Parathyroid adenoma (tissue), 2 donors: Measurements from ENCODE around the gene CNTNAP2.

Experiments
- H2AFZ ChIP-seq: fragments of 300-600 bp; sonication (generic); one replicate; pipeline ENCODE4 v1.7.0; 2017; ENCODE audit warnings: antibody characterized with exemption, mild to moderate bottlenecking
- H3K27ac ChIP-seq: fragments of 300-600 bp; sonication (generic); one replicate; pipeline ENCODE4 v1.7.0; 2017
- H3K27me3 ChIP-seq: fragments of 300-600 bp; sonication (generic); one replicate; pipeline ENCODE4 v1.7.0; 2017; ENCODE audit warnings: low read length; ENCODE audit not compliant: control insufficient read depth, insufficient read depth
- H3K36me3 ChIP-seq: fragments of 300-600 bp; sonication (generic); one replicate; pipeline ENCODE4 v1.7.0; 2017; ENCODE audit warnings: low read length; ENCODE audit not compliant: control insufficient read depth, insufficient read depth
- H3K4me1 ChIP-seq: fragments of 300-600 bp; sonication (generic); one replicate; pipeline ENCODE4 v1.7.0; 2017; ENCODE audit warnings: control low read depth
- H3K4me2 ChIP-seq: fragments of 300-600 bp; sonication (generic); one replicate; pipeline ENCODE4 v1.7.0; 2017; ENCODE audit warnings: low read length
- H3K4me3 ChIP-seq: fragments of 300-600 bp; sonication (generic); one replicate; pipeline ENCODE4 v1.7.0; 2017; ENCODE audit warnings: low read depth, low read length
- H3K79me2 ChIP-seq: fragments of 300-600 bp; sonication (generic); one replicate; pipeline ENCODE4 v1.7.0; 2017; ENCODE audit warnings: control low read depth
- H3K9ac ChIP-seq: fragments of 300-600 bp; sonication (generic); one replicate; pipeline ENCODE4 v1.7.0; 2017; ENCODE audit warnings: mild to moderate bottlenecking
- H3K9me3 ChIP-seq: fragments of 300-600 bp; sonication (generic); one replicate; pipeline ENCODE4 v1.7.0; 2017; ENCODE audit warnings: low read length; ENCODE audit not compliant: control insufficient read depth
- TF ChIP-seq, protein P1 (sequence below): fragments of 300-600 bp; sonication (generic); IDR thresholded peaks from one replicate; pipeline ENCODE4 v1.7.0; 2017; ENCODE audit warnings: antibody characterized with exemption, mild to moderate bottlenecking
- donor health status: primary hyperparathyroidism.

The CNTNAP2 gene

DNA sequence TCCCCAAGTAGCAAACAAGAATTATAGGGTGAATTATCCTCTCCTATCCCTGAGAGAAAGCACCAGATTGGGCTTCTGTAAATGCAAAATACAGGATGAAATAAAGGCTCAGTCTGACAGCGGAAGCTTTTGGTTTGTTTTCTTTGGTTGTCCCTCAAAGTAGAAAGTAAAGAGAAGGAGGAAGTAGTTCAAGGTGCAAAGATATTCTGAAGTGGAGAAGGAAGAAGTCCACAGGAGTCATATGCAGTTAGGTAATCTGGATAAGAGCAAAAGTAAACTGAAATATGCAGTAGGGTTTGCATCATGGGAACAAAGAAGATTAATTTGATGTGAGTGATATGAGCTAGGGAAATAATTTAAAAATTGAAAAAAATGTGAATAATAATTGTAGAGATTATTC is 1071.9 kb downstream of the CNTNAP2 start:
- Histone ChIP-seq H3K36me3 (no peaks in the 10 kb centered on the region), H3K9me3 (no peaks in the 10 kb centered on the region), H3K9ac (no peak overlapping the region), H3K4me2 (no peak overlapping the region), H3K27ac (no peak overlapping the region), H3K4me3 (no peak overlapping the region), H3K27me3 (no peaks in the 10 kb centered on the region), H3K4me1 (no peaks in the 10 kb centered on the region), H3K79me2 (no peaks in the 10 kb centered on the region), H2AFZ (no peak overlapping the region)
- TF ChIP-seq, protein P1, sequence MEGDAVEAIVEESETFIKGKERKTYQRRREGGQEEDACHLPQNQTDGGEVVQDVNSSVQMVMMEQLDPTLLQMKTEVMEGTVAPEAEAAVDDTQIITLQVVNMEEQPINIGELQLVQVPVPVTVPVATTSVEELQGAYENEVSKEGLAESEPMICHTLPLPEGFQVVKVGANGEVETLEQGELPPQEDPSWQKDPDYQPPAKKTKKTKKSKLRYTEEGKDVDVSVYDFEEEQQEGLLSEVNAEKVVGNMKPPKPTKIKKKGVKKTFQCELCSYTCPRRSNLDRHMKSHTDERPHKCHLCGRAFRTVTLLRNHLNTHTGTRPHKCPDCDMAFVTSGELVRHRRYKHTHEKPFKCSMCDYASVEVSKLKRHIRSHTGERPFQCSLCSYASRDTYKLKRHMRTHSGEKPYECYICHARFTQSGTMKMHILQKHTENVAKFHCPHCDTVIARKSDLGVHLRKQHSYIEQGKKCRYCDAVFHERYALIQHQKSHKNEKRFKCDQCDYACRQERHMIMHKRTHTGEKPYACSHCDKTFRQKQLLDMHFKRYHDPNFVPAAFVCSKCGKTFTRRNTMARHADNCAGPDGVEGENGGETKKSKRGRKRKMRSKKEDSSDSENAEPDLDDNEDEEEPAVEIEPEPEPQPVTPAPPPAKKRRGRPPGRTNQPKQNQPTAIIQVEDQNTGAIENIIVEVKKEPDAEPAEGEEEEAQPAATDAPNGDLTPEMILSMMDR: no peak

DNA sequence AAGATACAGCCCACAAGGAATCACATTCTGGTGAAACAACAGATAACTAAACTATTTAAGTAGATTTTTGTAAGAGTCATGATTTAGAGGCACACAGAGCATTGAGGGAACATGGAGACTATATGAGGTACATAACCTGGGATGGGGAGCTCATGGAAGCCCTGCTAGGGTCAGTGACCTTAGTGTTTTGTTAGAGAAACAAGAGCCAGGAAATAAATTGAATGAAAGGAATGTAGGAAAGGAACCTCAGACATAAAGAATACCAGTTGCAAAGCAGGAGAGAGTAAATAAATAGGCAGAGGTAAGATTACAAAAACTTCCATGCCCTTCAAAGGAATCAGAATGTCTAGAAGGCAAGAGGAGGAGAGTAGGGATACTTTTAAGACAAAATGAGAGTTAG is 1076.9 kb downstream of the CNTNAP2 start:
- Histone ChIP-seq H3K4me3 (no peak overlapping the region), H3K9me3 (no peaks in the 10 kb centered on the region), H3K9ac (no peak overlapping the region), H3K4me1 (no peaks in the 10 kb centered on the region), H3K4me2 (no peak overlapping the region), H3K27ac (no peak overlapping the region), H3K27me3 (no peaks in the 10 kb centered on the region), H3K79me2 (no peaks in the 10 kb centered on the region), H3K36me3 (no peaks in the 10 kb centered on the region), H2AFZ (no peak overlapping the region)
- TF ChIP-seq, protein P1: no peak

DNA sequence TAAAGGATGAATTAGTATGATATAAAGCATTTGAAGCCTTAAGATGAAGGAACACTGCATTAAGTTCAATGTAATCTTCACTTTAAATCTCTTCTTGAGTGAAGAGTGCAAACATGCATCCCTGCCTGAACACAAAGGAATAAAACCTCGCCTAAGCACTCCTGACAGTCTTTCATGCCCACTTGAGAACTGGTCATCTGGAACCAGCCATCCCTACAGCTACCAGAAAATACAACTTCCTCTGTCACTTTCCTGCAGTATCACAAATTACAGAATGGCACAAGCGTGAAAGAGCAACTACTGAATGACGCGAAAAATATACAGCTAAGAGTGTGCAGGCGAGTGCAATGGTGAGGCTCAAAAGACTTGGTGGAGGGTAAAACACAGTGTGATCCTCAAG is 1079.9 kb downstream of the CNTNAP2 start:
- H3K79me2 ChIP-seq: no peaks in the 10 kb centered on the region
- no peaks in the 10 kb centered on the region for H3K9me3 ChIP-seq
- H2AFZ ChIP-seq: no peak overlapping the region
- H3K27ac ChIP-seq: no peak overlapping the region
- TF ChIP-seq, protein P1: no peak
- H3K4me1 ChIP-seq: no peaks in the 10 kb centered on the region
- H3K4me3 ChIP-seq: peak overlapping the region; percentile 50
- H3K36me3 ChIP-seq: no peaks in the 10 kb centered on the region
- no peaks in the 10 kb centered on the region for H3K27me3 ChIP-seq
- no peak overlapping the region for H3K9ac ChIP-seq
- H3K4me2 ChIP-seq: peak overlapping the region; percentile 69

DNA sequence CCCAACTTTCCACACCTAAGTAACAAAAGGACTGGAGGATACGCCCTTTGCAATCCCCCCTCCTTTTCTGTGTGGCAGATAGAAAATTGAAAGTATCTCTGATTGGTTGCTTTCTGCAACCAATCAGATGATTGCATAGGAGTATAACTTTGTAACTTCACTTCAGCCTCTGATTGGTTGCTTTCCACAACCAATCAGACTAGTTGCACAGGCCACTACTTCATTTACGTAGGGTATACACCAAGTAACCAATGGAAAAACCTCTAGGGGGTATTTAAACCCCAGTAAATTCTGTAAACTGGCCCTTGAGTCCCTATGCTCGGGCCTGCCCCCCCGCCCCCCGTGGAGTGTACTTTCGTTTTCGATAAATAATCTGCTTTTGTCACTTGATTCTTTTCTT is 1080.4 kb downstream of the CNTNAP2 start:
- Histone ChIP-seq H3K36me3 (no peaks in the 10 kb centered on the region), H3K4me2 (peak overlapping the region; percentile 69), H3K9ac (no peak overlapping the region), H3K4me1 (no peaks in the 10 kb centered on the region), H3K9me3 (no peaks in the 10 kb centered on the region), H3K27me3 (no peaks in the 10 kb centered on the region), H3K79me2 (no peaks in the 10 kb centered on the region), H3K4me3 (peak overlapping the region; percentile 50), H3K27ac (no peak overlapping the region), H2AFZ (no peak overlapping the region)
- TF ChIP-seq, protein P1: no peak

DNA sequence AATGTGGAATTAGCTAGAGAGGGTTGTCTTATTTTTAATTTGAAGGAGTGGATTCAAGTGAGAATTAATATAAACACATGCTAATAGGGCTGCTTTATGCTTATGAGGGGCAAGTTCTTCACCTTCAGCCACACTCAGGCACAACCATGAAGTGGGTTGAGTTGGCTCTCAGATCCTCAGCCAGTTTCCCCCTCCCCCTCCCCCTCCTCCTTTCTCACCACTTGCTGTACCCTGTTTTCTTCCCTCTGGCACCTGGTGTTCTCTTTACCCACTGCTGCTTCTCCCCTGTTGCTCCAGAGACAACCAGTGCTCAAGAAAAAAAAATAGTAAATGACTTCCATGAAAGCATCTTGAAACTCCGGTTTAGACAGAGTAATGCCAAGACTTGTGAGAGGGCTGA is 1083.3 kb downstream of the CNTNAP2 start:
- no peaks in the 10 kb centered on the region for H3K4me1 ChIP-seq
- no peaks in the 10 kb centered on the region for H3K36me3 ChIP-seq
- no peak overlapping the region for H3K4me2 ChIP-seq
- H2AFZ ChIP-seq: no peak overlapping the region
- H3K27ac ChIP-seq: no peak overlapping the region
- peaks cover under 1% of the 10 kb centered on the region for H3K9me3 ChIP-seq
- H3K79me2 ChIP-seq: no peaks in the 10 kb centered on the region
- no peak overlapping the region for H3K9ac ChIP-seq
- no peak overlapping the region for H3K4me3 ChIP-seq
- no peaks in the 10 kb centered on the region for H3K27me3 ChIP-seq
- TF ChIP-seq, protein P1: no peak
